AG08395 (cell line): Measurements from ENCODE around the gene KANTR.
A peak's percentile ranks its signal among the peaks of the same experiment; 100 is the strongest.

ENCODE experiments used
- DNase-seq: peaks from one replicate; pipeline ENCODE4 v3.0.0; 2012; ENCODE audit warnings: mixed read lengths, low spot score

Gene KANTR

DNA sequence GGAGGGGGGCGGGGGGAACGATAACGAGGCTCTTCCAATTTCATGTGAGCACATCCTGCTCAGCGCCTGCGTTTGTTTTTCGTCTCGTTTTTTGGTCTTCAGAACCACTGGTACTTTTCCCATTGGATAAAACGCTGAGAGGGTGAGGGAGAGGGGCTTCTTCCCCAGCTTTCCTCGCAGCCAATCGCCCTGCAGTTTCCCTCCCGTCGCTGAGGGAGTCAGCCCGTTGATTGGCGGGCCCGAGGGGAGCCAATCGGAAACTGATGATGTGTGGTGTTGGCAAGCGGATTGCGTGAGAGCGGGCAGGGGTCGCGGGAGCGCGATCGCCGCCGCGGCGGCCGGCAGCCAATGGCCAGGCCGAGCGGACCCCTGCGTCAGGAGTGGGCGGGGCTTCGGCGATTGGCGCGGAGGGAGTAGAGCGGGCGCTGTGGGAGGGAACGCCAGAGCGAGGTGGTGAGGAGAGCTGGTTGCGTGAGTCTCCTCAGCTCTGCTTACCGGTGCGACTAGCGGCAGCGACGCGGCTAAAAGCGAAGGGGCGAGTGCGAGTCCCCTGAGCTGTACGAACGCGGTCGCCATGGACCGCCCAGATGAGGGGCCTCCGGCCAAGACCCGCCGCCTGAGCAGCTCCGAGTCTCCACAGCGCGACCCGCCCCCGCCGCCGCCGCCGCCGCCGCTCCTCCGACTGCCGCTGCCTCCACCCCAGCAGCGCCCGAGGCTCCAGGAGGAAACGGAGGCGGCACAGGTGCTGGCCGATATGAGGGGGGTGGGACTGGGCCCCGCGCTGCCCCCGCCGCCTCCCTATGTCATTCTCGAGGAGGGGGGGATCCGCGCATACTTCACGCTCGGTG lies 11.8 kb upstream of the KANTR start, which contains the start of gene TSPYL2:
Gene TSPYL2 (plus strand): TSS at position 443 of the 848 bp plus-strand sequence. CDS start 132 bp downstream, at position 575.
- DNase-seq, result peak; percentile 89

DNA sequence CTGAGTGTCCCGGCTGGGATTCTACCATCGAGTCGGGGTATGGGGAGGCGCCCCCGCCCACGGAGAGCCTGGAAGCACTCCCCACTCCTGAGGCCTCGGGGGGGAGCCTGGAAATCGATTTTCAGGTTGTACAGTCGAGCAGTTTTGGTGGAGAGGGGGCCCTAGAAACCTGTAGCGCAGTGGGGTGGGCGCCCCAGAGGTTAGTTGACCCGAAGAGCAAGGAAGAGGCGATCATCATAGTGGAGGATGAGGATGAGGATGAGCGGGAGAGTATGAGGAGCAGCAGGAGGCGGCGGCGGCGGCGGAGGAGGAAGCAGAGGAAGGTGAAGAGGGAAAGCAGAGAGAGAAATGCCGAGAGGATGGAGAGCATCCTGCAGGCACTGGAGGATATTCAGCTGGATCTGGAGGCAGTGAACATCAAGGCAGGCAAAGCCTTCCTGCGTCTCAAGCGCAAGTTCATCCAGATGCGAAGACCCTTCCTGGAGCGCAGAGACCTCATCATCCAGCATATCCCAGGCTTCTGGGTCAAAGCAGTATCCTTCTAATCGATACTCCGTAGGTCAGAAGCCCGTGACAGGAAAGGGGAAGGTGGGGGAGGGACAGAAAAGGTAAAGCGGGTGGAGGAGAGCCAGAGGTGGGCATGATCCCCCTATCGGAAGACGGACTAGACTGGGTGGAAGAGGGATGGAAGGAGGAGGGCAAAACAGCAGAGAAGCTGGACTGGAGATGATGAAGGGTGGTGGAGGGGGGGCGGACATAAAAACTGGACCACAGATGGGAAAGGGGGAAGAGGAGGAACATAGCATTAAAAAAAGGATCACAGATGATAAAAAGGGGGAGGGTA lies 10.9 kb upstream of the KANTR start:
- no peak for DNase-seq

GRCh38 chrX:53084043-53084570 lies 9.8 kb upstream of the KANTR start:
- no peak for DNase-seq

GRCh38 chrX:53084863-53085262 lies 9.1 kb upstream of the KANTR start:
- no peak for DNase-seq

DNA sequence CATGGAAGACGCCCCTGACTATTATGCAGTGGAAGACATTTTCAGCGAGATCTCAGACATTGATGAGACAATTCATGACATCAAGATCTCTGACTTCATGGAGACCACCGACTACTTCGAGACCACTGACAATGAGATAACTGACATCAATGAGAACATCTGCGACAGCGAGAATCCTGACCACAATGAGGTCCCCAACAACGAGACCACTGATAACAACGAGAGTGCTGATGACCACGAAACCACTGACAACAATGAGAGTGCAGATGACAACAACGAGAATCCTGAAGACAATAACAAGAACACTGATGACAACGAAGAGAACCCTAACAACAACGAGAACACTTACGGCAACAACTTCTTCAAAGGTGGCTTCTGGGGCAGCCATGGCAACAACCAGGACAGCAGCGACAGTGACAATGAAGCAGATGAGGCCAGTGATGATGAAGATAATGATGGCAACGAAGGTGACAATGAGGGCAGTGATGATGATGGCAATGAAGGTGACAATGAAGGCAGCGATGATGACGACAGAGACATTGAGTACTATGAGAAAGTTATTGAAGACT lies 8.2 kb upstream of the KANTR start:
- no peak for DNase-seq

DNA sequence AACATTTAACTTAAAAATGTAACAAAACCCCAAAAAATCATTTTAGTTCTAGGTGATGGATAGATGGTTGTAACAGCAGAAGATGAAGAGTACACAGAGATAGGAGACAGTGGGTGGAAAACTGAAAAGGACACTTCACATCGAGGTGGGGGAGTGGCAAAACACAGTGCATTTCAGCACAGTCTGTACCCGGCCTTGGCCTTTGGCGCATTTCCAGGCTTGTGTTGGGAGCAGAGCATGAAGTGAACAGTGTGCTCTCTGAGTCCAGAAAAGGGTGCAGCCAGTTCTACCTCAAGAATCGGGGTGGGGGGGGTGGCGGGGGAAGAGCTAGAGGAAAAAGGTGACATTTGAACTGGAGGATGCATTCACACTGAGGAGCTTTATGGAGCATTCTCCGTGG lies 7.5 kb upstream of the KANTR start:
- DNase-seq, result no peak

DNA sequence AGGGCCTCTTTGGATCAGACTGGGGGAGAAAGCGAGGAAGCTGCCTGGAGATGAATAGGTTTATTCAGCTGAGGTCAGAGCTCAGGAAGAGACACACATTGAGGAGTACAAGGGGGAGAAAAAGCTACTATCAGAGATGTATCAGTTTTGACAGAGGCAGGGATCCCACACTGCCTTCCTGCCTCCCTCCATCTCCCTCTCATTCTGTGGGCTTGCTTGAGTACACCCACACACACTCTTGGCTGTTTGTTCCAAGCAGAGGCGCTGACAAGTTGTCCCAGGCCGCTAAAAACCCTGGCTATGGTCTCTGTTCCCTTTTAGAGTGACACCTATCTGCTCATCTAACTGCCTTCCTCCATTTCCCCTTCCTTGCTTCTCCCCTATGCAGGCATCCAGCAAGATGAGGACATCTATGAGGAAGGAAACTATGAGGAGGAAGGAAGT lies 6.5 kb upstream of the KANTR start:
- no peak for DNase-seq

GRCh38 chrX:53088136-53088974 lies 5.6 kb upstream of the KANTR start:
- peak; percentile 61 for DNase-seq

DNA sequence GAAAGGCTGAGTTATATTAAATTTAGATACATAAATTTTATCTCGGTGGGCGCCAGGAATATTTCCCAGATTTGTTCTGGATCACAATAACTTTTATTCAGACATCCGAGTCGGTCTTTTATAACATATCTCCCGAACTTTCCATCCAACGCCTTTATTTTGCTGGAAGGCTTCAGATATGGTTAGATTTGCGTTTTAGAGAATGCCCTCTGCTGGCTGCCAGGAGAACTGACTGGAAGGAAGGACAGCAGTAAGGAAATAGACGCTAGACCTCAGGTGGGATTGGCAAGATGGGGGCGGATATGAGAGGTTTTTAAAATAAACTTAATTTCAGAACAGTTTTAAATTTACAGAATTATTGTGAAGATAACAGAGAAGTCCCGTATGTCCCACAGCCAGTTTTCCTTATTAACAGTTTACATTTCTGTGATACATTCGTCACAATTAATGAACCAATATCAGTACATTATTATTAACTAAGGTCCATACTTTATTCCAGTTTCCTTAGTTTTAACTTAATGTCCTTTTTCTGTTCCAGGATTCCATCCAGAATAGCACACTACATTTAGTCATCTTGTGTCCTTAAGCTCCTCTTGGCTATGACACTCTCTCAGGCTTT lies 4.6 kb upstream of the KANTR start:
- peak; percentile 62 for DNase-seq

- DNase-seq, result no peak
Measured at GRCh38 chrX:53089925-53090324, 4.0 kb upstream of the KANTR start.

DNA sequence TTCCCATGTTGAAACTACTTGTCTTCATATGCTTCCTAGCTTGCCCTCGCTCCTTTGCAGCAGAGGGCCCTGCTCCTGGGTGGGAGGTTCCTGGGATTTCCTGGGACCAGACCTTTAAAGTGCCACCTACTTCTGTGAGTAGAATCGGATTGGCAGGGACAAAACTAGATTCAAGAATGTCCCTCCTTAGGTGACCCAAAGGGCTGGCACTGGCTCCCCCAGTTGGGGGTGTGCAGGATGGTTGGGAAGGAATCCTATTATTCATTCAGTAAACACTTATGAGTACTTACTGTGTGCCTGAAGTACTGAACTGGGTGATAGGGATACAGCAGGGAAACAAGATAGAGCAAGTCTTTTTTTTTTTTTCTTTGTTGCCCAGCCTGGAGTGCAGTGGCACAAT lies 2.6 kb upstream of the KANTR start:
- DNase-seq, result no peak

DNA sequence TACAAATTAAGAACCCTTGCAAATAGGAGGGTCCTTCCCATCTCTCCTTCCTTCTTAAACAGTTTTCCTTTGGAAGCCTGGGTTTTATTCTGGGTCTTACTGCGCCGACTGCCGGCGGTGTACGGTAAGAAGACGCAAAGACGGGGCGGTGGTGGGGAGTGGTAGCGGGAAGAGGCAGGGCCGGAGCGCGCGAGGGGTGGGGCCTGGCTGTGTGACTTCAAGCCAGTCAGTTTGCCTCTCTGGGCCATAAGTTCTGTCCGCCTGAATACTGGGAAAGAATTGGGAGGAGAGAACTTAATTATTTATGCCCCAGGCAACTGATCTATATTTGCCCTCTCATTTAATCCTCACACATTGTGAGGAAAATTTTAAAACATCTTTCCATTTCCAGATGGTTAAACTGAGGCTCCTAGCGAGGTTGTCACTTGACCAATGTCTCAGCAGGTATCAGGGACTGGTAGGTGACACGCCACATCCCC lies 726 bp upstream of the KANTR start:
- peak; percentile 61 for DNase-seq

DNA sequence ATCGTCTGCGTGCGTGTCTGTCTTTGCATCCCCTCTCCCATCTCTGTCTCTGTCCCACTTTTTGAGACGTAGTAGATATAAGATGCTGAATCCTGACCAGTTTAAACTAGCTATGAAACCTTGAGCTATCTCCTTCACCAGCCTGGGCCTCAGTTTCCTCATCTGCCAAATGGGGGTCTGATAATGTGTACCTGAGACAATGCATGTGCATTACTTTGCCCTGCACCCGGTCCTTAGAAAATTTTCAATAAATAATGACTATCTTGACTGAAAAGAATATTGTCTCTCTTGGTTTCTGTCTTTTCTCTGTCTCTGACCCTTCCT lies 602 bp downstream of the KANTR start:
- DNase-seq, result no peak

DNA sequence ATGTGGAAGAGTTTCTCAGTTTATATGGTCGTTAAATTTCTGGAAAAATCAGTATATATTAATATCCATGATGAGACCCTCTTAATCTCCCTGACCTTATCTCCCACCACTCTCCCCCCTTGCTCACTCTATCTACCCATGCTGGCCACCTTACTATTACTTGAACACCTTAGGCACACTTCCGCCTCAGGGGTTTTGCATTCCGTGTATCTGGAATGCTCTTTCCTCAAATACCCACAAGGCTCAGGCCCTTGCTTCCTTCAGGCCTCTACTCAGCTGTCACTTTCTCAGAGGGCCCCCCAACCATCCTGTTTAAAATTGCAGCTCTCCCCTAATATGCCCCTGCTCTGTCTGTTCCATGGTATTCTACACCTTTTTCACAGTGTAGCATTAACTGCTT lies 1.9 kb downstream of the KANTR start:
- no peak for DNase-seq

GRCh38 chrX:53114864-53115549 lies 21.1 kb downstream of the KANTR start:
- no peak for DNase-seq

- no peak for DNase-seq
Measured at GRCh38 chrX:53115550-53115874, 21.6 kb downstream of the KANTR start.

GRCh38 chrX:53116101-53116500 lies 22.2 kb downstream of the KANTR start:
- DNase-seq, result peak; percentile 11

- no peak for DNase-seq
Measured at GRCh38 chrX:53122013-53122412, 28.1 kb downstream of the KANTR start.

- DNase-seq, result no peak
Measured at GRCh38 chrX:53125506-53125905, 31.6 kb downstream of the KANTR start.

DNA sequence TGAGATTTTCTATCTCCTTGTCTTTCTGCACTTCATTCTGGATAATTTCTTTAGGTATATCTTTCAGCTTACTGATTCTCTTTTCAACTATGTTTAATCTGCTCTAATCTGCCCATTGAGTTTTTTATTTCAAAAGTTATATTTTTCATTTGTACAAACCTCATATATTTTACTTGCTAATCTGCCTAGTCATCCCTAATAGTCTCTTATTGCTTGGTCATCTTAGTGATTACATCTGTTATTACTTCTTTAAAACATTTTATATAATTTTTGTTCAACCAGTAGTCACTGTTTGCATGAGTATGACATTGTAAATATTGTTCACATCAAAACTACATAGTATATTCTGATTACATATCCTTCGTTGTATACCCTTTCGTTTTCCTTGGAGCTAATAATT lies 32.4 kb downstream of the KANTR start:
- no peak for DNase-seq
